CD4-positive, alpha-beta T cell treated with Interleukin-2 at 100 ng/mL for 4 hours (primary cell): ENCODE measurements around the gene KLHL15.
"Not testable (repeated sequence)": the region's sequence is repeated elsewhere in the genome, so short reads cannot be mapped to it uniquely, and the experiment has no call there.

Experiments used
- DNase-seq: peaks from one replicate; pipeline ENCODE4 v3.0.0-alpha.2; 2020; ENCODE audit warnings: low spot score

KLHL15 gene, protein sequence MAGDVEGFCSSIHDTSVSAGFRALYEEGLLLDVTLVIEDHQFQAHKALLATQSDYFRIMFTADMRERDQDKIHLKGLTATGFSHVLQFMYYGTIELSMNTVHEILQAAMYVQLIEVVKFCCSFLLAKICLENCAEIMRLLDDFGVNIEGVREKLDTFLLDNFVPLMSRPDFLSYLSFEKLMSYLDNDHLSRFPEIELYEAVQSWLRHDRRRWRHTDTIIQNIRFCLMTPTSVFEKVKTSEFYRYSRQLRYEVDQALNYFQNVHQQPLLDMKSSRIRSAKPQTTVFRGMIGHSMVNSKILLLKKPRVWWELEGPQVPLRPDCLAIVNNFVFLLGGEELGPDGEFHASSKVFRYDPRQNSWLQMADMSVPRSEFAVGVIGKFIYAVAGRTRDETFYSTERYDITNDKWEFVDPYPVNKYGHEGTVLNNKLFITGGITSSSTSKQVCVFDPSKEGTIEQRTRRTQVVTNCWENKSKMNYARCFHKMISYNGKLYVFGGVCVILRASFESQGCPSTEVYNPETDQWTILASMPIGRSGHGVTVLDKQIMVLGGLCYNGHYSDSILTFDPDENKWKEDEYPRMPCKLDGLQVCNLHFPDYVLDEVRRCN

DNA sequence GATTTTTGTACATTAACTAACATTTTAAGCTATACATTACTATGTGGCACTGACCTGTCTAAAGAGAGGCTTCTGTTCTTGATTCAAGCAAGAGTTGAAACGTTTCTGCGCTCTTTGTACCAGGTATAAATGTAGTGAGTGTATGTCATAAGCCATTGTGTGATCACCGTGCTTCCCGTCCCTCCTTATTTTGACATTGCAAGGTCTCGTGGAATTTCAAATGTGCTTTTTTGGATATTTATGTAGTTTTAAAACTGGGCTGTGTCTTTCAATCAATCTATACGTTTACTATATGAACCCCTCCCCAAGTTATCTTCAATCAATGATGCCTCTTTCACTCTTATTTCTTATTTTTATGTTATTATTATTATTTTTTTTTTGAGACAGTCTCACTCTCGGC, at the start of gene KLHL15:
Gene KLHL15, minus strand, starts transcription at position 101 of the 400 bp plus-strand sequence. CDS start 20,493 bp downstream, outside the sequence.
- no peak for DNase-seq

DNA sequence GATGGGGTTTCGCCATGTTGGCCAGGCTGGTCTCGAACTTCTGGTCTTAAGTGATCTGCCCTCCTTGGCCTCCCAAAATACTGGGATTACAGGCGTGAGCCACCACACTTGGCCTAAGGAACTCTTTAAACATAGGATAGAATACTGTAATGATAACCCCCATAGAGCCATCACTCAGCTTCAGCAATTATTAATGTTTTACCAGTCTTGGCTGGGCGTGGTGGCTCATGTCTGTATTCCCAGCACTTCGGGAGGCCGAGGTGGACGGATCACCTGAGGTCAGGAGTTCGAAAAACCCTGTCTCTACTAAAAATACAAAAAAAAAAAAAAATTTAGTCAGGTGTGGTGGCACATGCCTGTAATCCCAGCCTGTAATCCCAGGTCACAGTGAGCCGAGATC, 42.9 kb upstream of the KLHL15 start:
- DNase-seq = no peak

DNA sequence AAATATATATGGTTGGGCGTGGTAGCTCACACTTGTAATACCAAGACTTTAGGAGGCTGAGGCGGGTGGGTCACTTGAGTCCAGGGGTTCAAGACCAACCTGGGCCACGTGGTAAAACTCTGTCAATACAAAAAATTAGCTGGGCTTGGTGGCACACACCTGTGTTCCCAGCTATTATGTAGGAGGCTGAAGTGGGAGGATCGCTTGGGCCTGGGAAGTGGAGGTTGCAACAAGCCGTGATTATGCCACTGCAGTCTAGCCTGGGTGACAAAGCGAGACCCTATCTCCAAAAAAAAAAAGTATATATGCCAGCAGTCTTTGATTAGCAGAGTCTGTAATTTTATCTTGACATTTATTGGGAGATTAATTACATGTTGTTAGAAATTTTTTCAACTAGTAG, 36.5 kb upstream of the KLHL15 start:
- DNase-seq = no peak

DNA sequence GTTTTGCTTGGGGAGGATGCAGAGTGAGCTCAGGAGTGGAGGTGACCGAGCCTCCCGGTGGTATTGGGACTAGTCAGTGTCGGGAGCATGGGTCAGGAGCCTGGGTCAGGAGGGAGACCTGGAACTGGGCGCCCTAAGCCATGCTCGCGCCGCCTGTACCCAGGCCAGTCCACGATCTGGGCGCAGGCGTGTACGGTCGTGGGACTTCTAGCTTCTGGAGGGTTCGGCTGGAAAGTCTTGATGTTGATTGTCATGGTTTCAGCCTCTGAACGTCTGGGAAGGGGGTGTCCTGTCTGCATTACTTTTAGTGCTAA, 28.0 kb upstream of the KLHL15 start:
- DNase-seq = no peak

DNA sequence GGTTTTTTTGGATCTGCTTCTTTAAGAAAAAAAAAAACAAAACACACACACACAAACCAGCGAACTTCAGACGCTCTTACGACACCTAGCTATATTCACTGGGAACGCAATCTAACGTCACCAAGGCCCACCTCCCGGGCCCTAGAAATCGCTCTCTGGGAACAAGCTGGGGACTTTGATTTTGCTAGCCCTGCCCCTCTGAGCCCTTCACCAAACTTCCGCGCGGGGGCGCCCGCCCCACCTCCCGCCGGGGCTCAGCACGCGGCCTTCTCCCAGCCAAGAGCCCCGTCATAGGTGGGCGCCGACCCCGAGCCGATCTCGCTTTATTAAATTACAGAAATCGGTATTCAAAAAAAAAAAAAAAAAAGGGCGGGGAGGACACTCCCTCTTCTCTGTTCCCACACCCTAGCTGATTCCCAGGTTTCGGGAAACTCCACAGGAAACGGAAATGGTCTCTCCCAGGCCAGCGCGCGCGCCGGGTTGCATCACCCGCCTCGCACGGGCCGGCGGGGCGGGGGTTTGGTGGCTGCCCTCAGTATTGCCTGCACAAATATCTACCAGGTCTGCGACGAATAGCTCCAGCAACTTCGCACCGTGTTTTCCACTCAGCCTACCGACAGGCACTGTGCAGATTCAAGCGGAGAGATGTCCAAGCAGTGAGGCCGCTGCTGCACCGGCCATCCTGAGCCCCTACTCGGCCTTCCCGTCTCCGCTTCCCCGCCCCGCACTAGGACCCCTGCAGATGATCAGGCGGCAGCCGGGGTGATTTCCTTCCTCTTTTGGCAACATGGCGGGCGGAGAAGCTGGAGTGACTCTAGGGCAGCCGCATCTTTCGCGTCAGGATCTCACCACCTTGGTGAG, 27.4 kb upstream of the KLHL15 start, which contains the start of gene EIF2S3:
Gene EIF2S3, plus strand, starts transcription at position 775 of the 861 bp plus-strand sequence. Its CDS starts 13 bp downstream, at position 788.
- DNase-seq = peak; percentile 89

DNA sequence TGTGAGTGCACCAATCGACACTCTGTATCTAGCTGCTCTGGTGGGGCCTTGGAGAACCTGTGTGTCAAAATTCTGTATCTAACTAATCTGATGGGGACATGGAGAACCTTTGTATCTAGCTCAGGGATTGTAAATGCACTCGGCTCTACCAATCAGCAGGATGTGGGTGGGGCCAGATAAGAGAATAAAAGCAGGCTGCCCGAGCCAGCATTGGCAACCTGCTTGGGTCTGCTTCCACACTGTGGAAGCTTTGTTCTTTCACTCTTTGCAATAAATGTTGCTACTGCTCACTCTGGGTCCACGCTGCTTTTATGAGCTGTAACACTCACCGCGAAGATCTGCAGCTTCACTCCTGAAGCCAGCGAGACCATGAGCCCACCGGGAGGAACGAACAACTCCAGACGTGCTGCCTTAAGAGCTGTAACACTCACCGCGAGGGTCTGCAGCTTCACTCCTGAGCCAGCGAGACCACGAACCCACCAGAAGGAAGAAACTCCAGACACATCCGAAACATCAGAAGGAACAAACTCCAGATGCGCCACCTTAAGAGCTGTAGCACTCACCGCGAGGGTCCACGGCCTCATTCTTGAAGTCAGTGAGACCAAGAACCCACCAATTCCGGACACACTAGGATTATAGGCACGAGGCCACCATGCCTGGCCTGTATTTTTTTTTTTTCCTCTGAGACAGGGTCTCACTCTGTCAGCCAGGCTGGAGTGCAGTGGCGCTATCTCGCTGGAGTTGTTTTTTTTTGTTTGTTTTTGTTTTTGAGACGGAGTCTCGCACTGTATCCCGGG, 23.7 kb upstream of the KLHL15 start:
- DNase-seq = not testable (repeated sequence)

DNA sequence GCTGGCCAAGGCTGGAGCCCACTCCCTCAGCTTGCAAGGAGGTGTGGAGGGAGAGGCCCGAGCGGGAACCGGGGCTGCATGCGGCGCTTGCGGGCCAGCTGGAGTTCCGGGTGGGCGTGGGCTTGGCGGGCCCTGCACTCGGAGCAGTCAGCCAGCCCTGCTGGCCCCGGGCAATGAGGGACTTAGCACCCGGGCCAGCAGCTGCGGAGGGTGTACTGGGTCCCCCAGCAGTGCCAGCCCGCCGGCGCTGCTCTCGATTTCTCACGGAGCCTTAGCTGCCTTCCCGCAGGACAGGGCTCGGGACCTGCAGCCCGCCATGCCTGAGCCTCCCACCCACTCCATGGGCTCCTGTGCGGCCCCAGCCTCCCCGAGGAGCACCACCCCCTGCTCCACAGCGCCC, 22.7 kb upstream of the KLHL15 start:
- not testable (repeated sequence) for DNase-seq

DNA sequence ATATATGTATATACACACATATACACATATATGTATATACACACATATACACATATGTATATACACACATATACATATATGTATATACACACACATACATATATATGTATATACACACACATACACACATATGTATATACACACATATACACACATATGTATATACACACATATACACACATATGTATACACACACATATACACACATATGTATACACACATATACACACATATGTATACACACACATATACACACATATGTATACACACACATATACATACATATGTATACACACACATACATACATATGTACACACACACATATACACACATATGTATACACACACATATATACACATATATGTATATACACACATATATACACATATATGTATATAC, 19.1 kb upstream of the KLHL15 start:
- DNase-seq = not testable (repeated sequence)

DNA sequence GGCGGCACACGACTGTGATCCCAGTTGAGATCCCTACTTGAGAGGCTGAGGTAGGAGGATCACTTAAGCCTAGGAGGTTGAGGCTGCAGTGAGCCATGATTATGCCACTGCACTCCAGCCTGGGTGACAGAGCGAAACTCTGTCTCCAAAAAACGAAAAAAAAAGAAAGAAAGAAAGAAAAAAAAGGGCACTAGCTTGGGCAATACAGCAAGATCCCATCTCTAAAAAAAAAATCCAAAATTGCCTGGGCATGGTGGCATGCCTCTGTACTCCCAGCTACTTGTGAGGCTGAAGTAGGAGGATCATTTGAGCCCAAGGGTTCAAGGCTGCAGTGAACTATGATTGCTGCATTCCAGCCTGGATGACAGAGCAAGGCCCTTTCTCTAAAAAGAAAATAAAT, 10.7 kb upstream of the KLHL15 start:
- DNase-seq = no peak

DNA sequence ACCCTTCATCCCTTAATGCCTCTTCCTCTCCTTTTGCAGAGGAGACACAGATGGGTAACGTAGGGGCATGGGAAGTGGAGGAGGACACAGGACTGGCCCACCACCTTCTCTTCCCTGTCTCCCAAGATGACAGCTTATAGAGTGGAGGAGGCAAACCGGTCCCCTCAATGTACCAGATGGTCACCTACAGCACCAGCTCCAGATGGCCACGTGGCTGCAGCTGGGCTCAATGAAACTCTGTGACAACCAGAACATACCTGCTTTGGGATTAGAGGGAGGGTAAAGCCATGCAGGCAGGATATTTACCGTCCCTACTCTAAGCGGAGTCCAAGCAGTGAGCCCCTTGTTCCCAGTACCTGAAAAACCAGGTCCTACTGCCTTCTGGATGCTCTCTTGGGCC, 7.5 kb upstream of the KLHL15 start:
- DNase-seq = no peak

DNA sequence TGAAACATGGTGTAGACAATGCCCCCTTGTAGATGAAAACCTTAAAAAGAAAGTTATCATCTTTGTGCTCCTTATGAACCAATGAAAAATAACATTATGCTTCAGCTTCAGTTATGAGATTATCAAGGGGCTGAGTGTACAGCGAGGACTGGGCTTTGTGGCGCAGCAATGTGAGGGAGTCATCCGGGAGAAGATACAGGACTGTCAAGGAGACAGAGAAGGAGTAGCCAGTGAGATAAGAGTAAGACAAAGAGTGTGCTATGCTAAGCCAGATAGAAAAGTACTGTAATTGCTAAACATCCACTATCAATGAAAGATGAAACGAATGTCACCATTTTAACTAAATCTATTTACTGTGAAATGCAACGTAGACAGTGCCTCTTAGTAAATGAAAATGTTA, 3.6 kb upstream of the KLHL15 start:
- DNase-seq = no peak

DNA sequence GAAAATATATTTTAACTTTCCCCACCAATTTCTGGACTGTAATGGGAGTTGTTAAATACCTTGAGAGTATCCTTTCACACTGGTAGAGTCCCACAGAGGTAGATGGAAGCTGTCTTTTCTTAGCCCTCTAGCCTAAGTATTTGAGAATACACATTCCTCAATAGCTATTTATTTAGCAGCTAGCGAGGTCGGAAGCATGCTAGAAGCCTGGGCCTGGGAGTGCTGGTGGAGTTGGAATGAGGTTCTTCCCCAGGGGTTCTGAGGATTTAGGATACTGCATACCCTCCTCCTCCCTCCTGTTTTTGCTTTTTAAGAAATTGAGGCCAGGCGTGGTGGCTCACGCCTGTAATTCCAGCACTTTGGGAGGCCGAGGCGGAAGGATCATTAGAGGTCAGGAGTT, 999 bp upstream of the KLHL15 start:
- no peak for DNase-seq

DNA sequence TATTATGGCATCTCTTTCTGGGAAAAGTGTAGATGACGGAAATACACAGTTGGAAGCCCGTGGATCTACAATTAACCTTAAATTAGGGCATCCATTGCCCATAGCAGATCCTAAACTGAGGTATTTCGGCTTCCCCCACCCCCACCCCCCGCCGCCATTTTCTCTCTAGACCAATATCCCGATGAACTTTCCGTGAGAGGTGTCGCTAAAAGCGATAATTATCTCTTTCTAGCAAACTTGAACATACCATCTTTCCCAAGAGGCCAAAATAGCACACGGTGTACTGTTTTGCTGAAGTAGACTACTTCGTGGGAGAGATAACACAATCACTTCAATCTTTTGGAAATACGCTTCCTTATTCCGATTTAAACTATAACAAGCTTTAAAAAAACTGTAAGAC, 554 bp downstream of the KLHL15 start:
- DNase-seq = no peak

DNA sequence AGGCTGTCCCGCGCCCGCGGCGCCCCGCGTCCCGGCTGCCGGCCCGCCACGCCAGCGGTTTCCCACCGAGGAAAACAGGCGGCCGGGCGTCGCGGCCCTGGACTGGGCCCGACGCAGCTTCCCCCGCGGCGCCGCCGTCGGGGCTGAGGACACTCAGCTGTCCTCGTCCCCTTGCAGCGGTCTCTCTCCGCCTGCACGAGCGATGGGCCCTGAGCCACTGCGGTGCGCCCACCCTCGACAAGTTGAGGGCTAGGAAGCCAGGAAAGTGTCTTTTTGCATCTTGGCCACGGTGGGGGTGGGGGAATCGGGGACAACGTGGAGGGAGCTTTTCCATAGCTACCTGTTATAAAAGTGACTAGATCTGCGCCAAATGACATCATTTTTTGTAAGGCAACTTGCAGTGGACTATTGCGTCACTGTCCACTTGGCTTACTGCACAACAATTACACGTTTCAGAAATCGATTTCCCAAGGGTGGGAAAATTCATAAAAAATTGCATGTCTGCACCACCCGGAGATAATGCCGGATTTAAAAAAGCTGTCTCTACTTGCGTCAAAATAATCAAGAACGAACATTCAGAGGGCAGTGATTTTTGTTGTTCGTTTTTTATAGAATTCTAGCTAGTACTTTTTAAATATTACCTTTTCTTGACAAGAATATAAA, 1.1 kb downstream of the KLHL15 start:
- peak; percentile 3 for DNase-seq

DNA sequence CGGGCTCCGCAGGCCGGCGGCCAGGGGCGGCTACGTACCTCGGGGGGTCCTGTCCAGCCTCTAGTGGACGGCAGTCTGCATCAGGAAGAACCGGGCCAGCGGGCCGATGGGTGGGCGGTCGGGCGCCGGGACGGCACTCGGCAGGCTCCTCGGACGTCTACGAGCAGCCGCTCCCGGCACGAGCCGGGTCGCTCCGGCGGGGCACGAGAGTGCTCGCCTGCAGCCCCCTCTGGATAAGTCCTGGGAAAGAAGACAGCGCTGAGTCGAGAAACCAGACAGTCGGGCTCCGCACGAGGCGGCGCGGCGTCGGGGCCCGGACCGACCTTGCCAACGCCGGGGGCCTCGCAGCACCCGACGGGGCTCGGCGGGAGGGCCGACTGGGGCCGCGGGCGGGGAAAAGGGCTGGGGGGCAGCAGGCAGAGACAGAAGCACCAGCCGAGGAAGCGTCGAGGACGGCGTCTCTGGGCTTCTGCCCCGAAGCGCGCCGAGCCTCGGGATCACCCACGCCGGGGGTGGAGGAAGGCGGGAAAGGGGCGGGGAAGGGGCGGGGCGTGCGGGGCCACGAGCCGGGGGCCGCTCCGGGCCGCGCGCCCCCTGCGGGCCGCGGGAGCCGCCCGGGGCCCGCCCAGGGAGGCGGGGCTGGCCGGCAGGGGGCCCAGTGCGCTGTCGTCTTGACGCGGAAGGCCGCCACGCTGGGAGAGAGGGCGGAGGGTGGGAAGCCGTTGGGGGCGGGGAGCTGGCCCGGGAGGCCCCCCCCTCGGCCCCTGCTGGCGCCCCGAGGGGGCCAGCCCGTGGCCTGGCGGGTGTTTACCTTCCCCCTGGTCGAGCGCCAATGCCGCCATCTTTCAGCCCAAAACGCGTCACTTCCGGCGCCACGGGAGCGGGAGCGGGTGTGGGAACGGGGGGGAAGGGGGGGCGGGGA, 1.9 kb downstream of the KLHL15 start:
- peak; percentile 73 for DNase-seq

DNA sequence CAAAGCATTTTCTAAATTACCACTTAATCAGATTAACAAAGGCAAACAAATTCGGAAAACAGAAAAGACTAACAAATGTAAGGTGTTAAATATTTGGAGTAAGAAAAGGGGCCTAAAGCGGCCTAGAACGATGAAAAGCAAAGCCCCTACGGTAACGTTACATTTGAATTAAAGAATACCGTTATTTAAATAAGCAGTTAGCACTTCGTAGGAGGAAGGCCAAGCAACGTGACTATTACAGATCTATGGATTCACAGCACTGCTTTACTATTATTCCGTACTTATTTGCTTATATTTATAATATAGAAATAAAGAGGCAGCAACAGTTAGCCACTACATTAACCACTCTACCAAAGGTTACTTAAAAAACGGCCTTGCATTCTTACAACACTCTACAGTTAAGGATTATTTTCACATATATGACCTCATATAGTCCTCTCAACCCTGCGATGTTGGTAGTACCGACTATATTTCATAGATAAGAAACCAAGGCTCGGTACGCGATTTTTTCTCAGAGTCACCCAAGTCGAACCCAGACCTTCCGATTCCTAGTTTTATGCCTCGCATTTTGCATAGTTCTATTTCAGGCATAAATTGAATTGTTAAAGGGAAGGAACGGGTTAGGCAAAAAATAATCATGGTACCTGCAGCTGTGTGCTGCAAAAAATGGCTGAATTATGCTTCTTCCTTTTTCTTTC, 2.9 kb downstream of the KLHL15 start:
- DNase-seq = no peak

DNA sequence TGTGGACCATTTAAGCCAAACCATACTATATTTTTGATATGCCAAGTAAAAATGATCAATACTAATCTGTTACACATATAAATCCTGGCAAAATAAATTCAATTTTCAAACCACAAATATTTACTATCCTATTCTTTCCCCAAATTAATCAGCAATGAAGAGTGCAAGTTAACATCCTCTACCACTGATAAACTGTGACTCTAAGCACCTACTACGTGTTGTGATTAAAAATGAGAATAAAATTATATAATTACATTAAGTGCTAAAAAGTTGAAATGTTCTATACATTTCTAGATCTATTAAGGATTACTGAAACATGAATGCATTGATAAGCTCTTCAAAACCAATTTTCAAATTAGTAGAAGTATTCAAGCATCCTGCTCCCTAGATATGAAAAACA, 3.4 kb downstream of the KLHL15 start:
- no peak for DNase-seq

DNA sequence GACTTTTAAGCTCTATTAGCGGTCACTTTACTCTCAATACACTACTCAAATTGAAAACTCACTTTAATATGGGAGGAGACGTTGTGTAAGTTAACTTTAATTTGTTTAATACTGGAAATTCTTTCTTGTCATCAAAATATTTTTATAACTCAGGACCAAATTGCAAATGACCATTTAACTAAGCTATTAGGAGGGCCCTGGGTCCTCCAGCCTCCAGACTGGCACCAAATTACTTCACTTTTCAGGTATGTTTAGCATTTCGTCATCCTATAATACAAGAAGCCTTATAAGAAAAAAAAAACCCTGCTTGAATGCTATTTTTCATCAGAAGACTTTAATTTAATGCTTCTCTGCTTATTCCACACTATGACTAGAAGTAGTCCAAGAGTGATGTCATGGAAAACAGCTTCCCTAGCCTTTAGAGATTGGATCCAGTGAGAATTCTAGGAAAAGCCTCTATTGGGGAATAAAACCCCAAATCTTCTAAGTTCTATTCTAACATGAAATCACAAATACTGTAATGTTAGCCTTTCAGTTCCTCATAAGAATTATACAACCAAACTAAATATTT, 6.6 kb downstream of the KLHL15 start:
- DNase-seq = no peak

DNA sequence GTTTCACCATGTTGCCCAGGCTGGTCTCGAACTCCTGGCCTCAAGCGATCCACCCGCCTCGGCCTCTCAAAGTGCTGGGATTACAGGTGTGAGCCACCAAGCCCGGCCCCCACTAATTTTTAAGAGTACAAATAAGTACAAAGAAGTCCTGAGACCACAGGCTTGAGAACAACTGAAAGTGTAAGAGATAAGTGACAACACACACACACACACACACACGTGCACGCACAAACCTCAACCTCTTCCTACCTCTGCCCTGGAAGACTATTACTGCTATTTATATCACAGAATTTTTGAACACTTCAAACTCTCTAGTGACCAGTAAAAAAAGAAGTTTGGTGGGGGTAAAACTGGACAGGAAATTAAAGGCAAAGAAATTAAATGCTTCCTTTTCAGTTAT, 7.5 kb downstream of the KLHL15 start:
- peak; percentile 1 for DNase-seq
